HG03280 (cell line): ENCODE data around the gene RIOK3.

Source experiments
- ATAC-seq: cut with Tn5 transposase; IDR thresholded peaks from one replicate; pipeline ENCODE4 v1.9.1; 2021; ENCODE audit warnings: mild to moderate bottlenecking, moderate library complexity; ENCODE audit not compliant: unreplicated experiment

RIOK3 gene

GRCh38 chr18:23526501-23527063 lies 73.5 kb downstream of the RIOK3 start:
- no peak for ATAC-seq

GRCh38 chr18:23528580-23529472 lies 75.7 kb downstream of the RIOK3 start:
- no peak for ATAC-seq

GRCh38 chr18:23529604-23530003 lies 76.5 kb downstream of the RIOK3 start:
- ATAC-seq, result no peak

GRCh38 chr18:23530195-23530594 lies 77.1 kb downstream of the RIOK3 start:
- no peak for ATAC-seq

GRCh38 chr18:23531912-23532311 lies 78.8 kb downstream of the RIOK3 start:
- ATAC-seq, result no peak
